G401 (cell line): Measurements from ENCODE around the gene CD300E. TPM values are rescaled to one million over a fixed set of nuclear protein-coding genes. Genes with fewer than 3 reads are reported as not detected.
"Not testable (repeated sequence)": the region's sequence is repeated elsewhere in the genome, so short reads cannot be mapped to it uniquely, and the experiment has no call there.

ENCODE experiments used
- DNase-seq: peaks from one replicate; pipeline ENCODE4 v3.0.0-alpha.2; 2015; ENCODE audit warnings: low spot score
- in situ Hi-C: cut with HindIII; loops from 2 replicates; pipeline ENCODE4 v1.10.0; 2016; ENCODE audit warnings: low sequenced_read_pairs, mixed read lengths
- total RNA-seq: library from RNA; depleted of rRNA; stranded (reverse); fragments of >200 nt; shearing (Covaris generic); gene quantifications from 2 replicates; pipeline ENCODE4 v1.2.3, GENCODE V29; 2014

CD300E gene
- total RNA-seq, 1 experiment from 2014 or later = not detected

GRCh38 chr17:74637265-74637664 lies 13.7 kb upstream of the CD300E start:
- in situ Hi-C loops = no loop called here
- peak; percentile 37 for DNase-seq

GRCh38 chr17:74636541-74637085 lies 13.1 kb upstream of the CD300E start:
- peak; percentile 18 for DNase-seq
- in situ Hi-C loops = not testable (repeated sequence)

- no peak for DNase-seq
- in situ Hi-C loops = no loop called here
These were observed 11.9 kb upstream of the CD300E start for GRCh38 chr17:74635418-74635817.

- in situ Hi-C loops = no loop called here
- no peak for DNase-seq
These were observed 9.8 kb upstream of the CD300E start for GRCh38 chr17:74633326-74633725.

- in situ Hi-C loops = no loop called here
- DNase-seq = no peak
These were observed 9.1 kb upstream of the CD300E start for GRCh38 chr17:74632617-74633016.

GRCh38 chr17:74631468-74632450 lies 8.2 kb upstream of the CD300E start:
- in situ Hi-C loops = no loop called here
- DNase-seq = peak; percentile 58

- DNase-seq, in situ Hi-C loops: not testable (repeated sequence)
These were observed 6.7 kb upstream of the CD300E start for GRCh38 chr17:74630251-74630650.

- no peak for DNase-seq
- in situ Hi-C loops = no loop called here
These were observed 2.1 kb upstream of the CD300E start for GRCh38 chr17:74625661-74626060.

GRCh38 chr17:74624131-74624530 lies 593 bp upstream of the CD300E start:
- DNase-seq = no peak

GRCh38 chr17:74619077-74619673 lies 4.4 kb downstream of the CD300E start:
- in situ Hi-C loops = no loop called here
- peak; percentile 84 for DNase-seq

More at GRCh38 chr17:74624131-74624530, 593 bp upstream of the CD300E start:
- in situ Hi-C loops = no loop called here

- in situ Hi-C loops = no loop called here
These were observed 5.1 kb downstream of the CD300E start for GRCh38 chr17:74618451-74618850.

GRCh38 chr17:74616696-74617095 lies 6.8 kb downstream of the CD300E start:
- in situ Hi-C loops = no loop called here
- DNase-seq = no peak

More at GRCh38 chr17:74618451-74618850, 5.1 kb downstream of the CD300E start:
- no peak for DNase-seq

- in situ Hi-C loops = no loop called here
- no peak for DNase-seq
These were observed 11.5 kb downstream of the CD300E start for GRCh38 chr17:74612046-74612445.

GRCh38 chr17:74610108-74610507 lies 13.4 kb downstream of the CD300E start:
- DNase-seq = no peak
- in situ Hi-C loops = no loop called here

- peak; percentile 96 for DNase-seq
- in situ Hi-C loops = no loop called here
These were observed 15.0 kb downstream of the CD300E start for GRCh38 chr17:74608511-74608910.

- peak; percentile 8 for DNase-seq
- in situ Hi-C loops = no loop called here
These were observed 16.3 kb downstream of the CD300E start for GRCh38 chr17:74607221-74607620.

GRCh38 chr17:74606050-74606449 lies 17.5 kb downstream of the CD300E start:
- in situ Hi-C loops = no loop called here
- peak; percentile 9 for DNase-seq

GRCh38 chr17:74605361-74605760 lies 18.2 kb downstream of the CD300E start:
- peak; percentile 86 for DNase-seq
- in situ Hi-C loops = no loop called here

GRCh38 chr17:74604761-74605160 lies 18.8 kb downstream of the CD300E start:
- DNase-seq = no peak
- in situ Hi-C loops = no loop called here

- DNase-seq = no peak
- in situ Hi-C loops = no loop called here
These were observed 19.3 kb downstream of the CD300E start for GRCh38 chr17:74604200-74604599.
